H9 (cell line): Measurements from ENCODE around the gene RAC2. TPM values are rescaled to one million over a fixed set of nuclear protein-coding genes. Genes with fewer than 3 reads are reported as not detected.

Experiments used
- DNase-seq: peaks from one replicate; pipeline ENCODE4 v3.0.0-alpha.2; 2017
- H2AFZ ChIP-seq: one replicate; pipeline ENCODE4 v1.6.1; 2013; ENCODE audit warnings: mild to moderate bottlenecking, low read length, control low read depth, moderate library complexity
- H2AK5ac ChIP-seq: 2 replicates; pipeline ENCODE4 v1.6.1; 2013; ENCODE audit warnings: low read length, control low read depth, mixed read lengths; ENCODE audit not compliant: insufficient read length
- H2BK120ac ChIP-seq: one replicate; pipeline ENCODE4 v1.6.1; 2013; ENCODE audit warnings: low read depth, mild to moderate bottlenecking, low read length, control low read depth, inconsistent platforms; ENCODE audit not compliant: poor library complexity, severe bottlenecking
- H2BK12ac ChIP-seq: 2 replicates; pipeline ENCODE4 v1.6.1; 2013; ENCODE audit warnings: low read length, control low read depth, mixed read lengths, low read depth; ENCODE audit not compliant: insufficient read length
- H2BK15ac ChIP-seq: 2 replicates; pipeline ENCODE4 v1.6.1; 2013; ENCODE audit warnings: low read depth, low read length, control low read depth
- H2BK20ac ChIP-seq: one replicate; pipeline ENCODE4 v1.6.1; 2013; ENCODE audit warnings: low read depth, mild to moderate bottlenecking, low read length, control low read depth, inconsistent platforms; ENCODE audit not compliant: poor library complexity, severe bottlenecking
- H2BK5ac ChIP-seq: 2 replicates; pipeline ENCODE4 v1.6.1; 2013; ENCODE audit warnings: low read length, control low read depth, mixed read lengths; ENCODE audit not compliant: insufficient read length
- H3K14ac ChIP-seq: 2 replicates; pipeline ENCODE4 v1.6.1; 2013; ENCODE audit warnings: low read length, control low read depth; ENCODE audit not compliant: insufficient read depth
- H3K18ac ChIP-seq: 2 replicates; pipeline ENCODE4 v1.6.1; 2013; ENCODE audit warnings: low read depth, mild to moderate bottlenecking, mixed read lengths, low read length, control low read depth; ENCODE audit not compliant: insufficient read length
- H3K23ac ChIP-seq: 2 replicates; pipeline ENCODE4 v1.6.1; 2013; ENCODE audit warnings: low read length, control low read depth, mixed read lengths, low read depth; ENCODE audit not compliant: insufficient read length
- H3K23me2 ChIP-seq: 2 replicates; pipeline ENCODE4 v1.6.1; 2013; ENCODE audit warnings: low read depth, mild to moderate bottlenecking, mixed read lengths, low read length, control low read depth; ENCODE audit not compliant: insufficient read length, poor library complexity, severe bottlenecking
- H3K27ac ChIP-seq: 2 replicates; pipeline ENCODE4 v1.5.1; 2013; ENCODE audit warnings: low read length, control low read depth, mixed read lengths, low read depth; ENCODE audit not compliant: insufficient read length
- H3K27me3 ChIP-seq: 2 replicates; pipeline ENCODE4 v1.6.1; 2013; ENCODE audit warnings: low read length, control low read depth, inconsistent platforms; ENCODE audit not compliant: insufficient read depth
- H3K4ac ChIP-seq: 2 replicates; pipeline ENCODE4 v1.6.1; 2013; ENCODE audit warnings: low read depth, mild to moderate bottlenecking, control low read depth, inconsistent platforms, low read length, moderate library complexity
- H3K4me1 ChIP-seq: 2 replicates; pipeline ENCODE4 v1.6.1; 2013; ENCODE audit warnings: low read length, control low read depth, inconsistent platforms; ENCODE audit not compliant: insufficient read depth
- H3K4me2 ChIP-seq: 2 replicates; pipeline ENCODE4 v1.6.1; 2013; ENCODE audit warnings: low read length, control low read depth, mixed read lengths; ENCODE audit not compliant: insufficient read length, insufficient read depth
- H3K56ac ChIP-seq: 2 replicates; pipeline ENCODE4 v1.6.1; 2013; ENCODE audit warnings: low read depth, mild to moderate bottlenecking, mixed read lengths, low read length, control low read depth; ENCODE audit not compliant: insufficient read length
- H3K79me1 ChIP-seq: 2 replicates; pipeline ENCODE4 v1.6.1; 2013; ENCODE audit warnings: low read depth, mild to moderate bottlenecking, moderate library complexity, low read length, control low read depth, inconsistent platforms; ENCODE audit not compliant: insufficient read depth, poor library complexity, severe bottlenecking
- H3K79me2 ChIP-seq: 2 replicates; pipeline ENCODE4 v1.6.1; 2013; ENCODE audit warnings: low read length, control low read depth, inconsistent platforms; ENCODE audit not compliant: insufficient read depth
- H3K9ac ChIP-seq: 2 replicates; pipeline ENCODE4 v1.6.1; 2013; ENCODE audit warnings: low read length, control low read depth, mixed read lengths; ENCODE audit not compliant: insufficient read length; ENCODE audit errors: extremely low read depth
- H3K9me3 ChIP-seq: one replicate; pipeline ENCODE4 v1.6.1; 2013; ENCODE audit warnings: low read depth, low read length, inconsistent platforms; ENCODE audit not compliant: control insufficient read depth
- H3T11ph ChIP-seq: one replicate; pipeline ENCODE4 v1.6.1; 2013; ENCODE audit warnings: mild to moderate bottlenecking, low read length, control low read depth, inconsistent platforms
- H4K20me1 ChIP-seq: one replicate; pipeline ENCODE4 v1.6.1; 2013; ENCODE audit not compliant: control insufficient read depth, insufficient read length, insufficient read depth
- H4K5ac ChIP-seq: 2 replicates; pipeline ENCODE4 v1.6.1; 2013; ENCODE audit warnings: low read depth, mild to moderate bottlenecking, mixed read lengths, low read length, control low read depth; ENCODE audit not compliant: insufficient read length
- H4K8ac ChIP-seq: replicated peaks from 2 replicates; pipeline ENCODE4 v1.6.1; 2013; ENCODE audit warnings: low read length, control low read depth, mixed read lengths, low read depth; ENCODE audit not compliant: insufficient read length
- H4K91ac ChIP-seq: 2 replicates; pipeline ENCODE4 v1.6.1; 2013; ENCODE audit warnings: low read depth, mild to moderate bottlenecking, moderate library complexity, mixed read lengths, low read length, control low read depth; ENCODE audit not compliant: insufficient read length
- H3K27ac Mint-ChIP-seq, 3 experiments: 2 replicates in 2 of 3; 3 replicates in 1 of 3; pipeline ENCODE4 v1.8.0; 2020 to 2021; ENCODE audit warnings: mixed read lengths in 3 of 3, mild to moderate bottlenecking in 1 of 3, moderate library complexity in 1 of 3
- H3K27me3 Mint-ChIP-seq: 2 replicates; pipeline ENCODE4 v1.8.0; 2021; ENCODE audit warnings: low read depth, mild to moderate bottlenecking, moderate library complexity, mixed read lengths
- H3K36me3 Mint-ChIP-seq, 3 experiments: 2 replicates in 2 of 3; 3 replicates in 1 of 3; pipeline ENCODE4 v1.8.0; 2020 to 2021; ENCODE audit warnings: low read depth in 3 of 3, mixed read lengths in 3 of 3; ENCODE audit not compliant: insufficient read depth in 1 of 3
- H3K4me1 Mint-ChIP-seq, 2 experiments: 2 replicates each; pipeline ENCODE4 v1.8.0; 2020; ENCODE audit warnings: mixed read lengths in 2 of 2
- H3K4me3 Mint-ChIP-seq, 2 experiments: 2 replicates in 1 of 2; 3 replicates in 1 of 2; pipeline ENCODE4 v1.8.0; 2020 to 2021; ENCODE audit warnings: mild to moderate bottlenecking in 2 of 2, mixed read lengths in 2 of 2, moderate library complexity in 1 of 2
- H3K9me3 Mint-ChIP-seq, 2 experiments: 2 replicates in 1 of 2; 3 replicates in 1 of 2; pipeline ENCODE4 v1.8.0; 2020; ENCODE audit warnings: mild to moderate bottlenecking in 2 of 2, mixed read lengths in 2 of 2, moderate library complexity in 1 of 2
- WGBS: extraction: QIAGEN DNeasy Blood & Tissue Kit; methylation state at CpG from one replicate; pipeline ENCODE4 v1.1.7; 2013; ENCODE audit warnings: missing lambda C conversion rate, low lambda C conversion rate, mixed read lengths; ENCODE audit not compliant: insufficient read length; ENCODE audit errors: extremely low coverage; 5-methylcytosine and 5-hydroxymethylcytosine counted together
- total RNA-seq: library from RNA; stranded (reverse); gene quantifications from 2 replicates; pipeline ENCODE4 v1.2.1, GENCODE V29; 2021
- TF ChIP-seq, protein P1 (sequence below): fragments of 200-600 bp; sonication (generic); conservative IDR thresholded peaks from 3 replicates; pipeline ENCODE4 v1.8.0; 2021; ENCODE audit warnings: antibody characterized with exemption, mild to moderate bottlenecking

The RAC2 gene
- total RNA-seq, 1 experiment from 2014 or later: 2.8 TPM

DNA sequence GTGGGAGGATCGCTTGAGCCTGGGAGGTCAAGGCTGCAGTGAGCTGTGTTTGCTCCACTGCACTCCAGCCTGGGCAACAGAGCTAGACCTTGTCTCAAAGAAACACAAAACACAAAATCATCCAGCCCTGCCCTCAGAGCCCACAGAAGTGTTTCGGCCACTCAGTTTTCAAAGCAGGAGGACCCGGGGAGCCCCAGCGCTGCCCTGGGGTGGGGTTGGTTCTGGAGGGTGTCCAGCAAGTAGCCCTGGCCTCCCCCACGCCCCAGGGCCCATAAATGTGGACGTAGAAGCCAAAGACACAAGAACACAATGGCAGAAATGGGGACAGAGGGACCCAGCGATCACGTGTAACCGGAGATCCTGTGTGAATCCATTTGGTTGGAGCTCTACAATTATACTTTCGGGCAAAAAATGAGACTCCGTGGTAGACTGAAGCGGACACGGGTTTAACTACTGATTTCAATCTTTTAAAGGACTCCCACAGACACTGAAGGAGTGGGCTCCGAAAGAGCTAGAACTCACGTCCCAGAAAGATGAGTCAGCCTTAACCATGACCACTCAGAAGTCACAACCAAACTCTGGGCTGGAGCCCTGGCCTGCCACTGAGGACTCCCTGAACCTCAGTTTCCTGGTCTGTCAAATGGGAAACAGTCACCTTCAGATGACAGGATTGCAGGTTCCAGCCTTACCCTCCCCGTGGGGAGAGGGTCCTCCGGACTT lies 29.2 kb upstream of the RAC2 start:
- no peaks in the 10 kb centered on the region for H3K4me1 ChIP-seq
- no peak overlapping the region for H3K23ac ChIP-seq
- H4K20me1 ChIP-seq: no peaks in the 10 kb centered on the region
- H3K27me3 Mint-ChIP-seq: peaks cover 43% of the 10 kb centered on the region
- DNase-seq: no peak
- no peaks in the 10 kb centered on the region for H3K4me1 Mint-ChIP-seq
- H3K18ac ChIP-seq: no peak overlapping the region
- H3K4me2 ChIP-seq: no peak overlapping the region
- H3K9me3 ChIP-seq: no peaks in the 10 kb centered on the region
- no peaks in the 10 kb centered on the region for H3K79me2 ChIP-seq
- no peak overlapping the region for H3K9ac ChIP-seq
- H3K27me3 ChIP-seq: no peaks in the 10 kb centered on the region; the same call in 1 of the 2 replicates
- H3K79me1 ChIP-seq: no peaks in the 10 kb centered on the region
- no peak overlapping the region for H2BK120ac ChIP-seq
- WGBS: no CpG with 5 or more reads among the region's 17 CpGs
- no peak overlapping the region for H4K8ac ChIP-seq
- no peak overlapping the region for H3K27ac ChIP-seq
- H3K56ac ChIP-seq: no peak overlapping the region
- no peak overlapping the region for H2AK5ac ChIP-seq
- H3K27ac Mint-ChIP-seq: no peak overlapping the region
- no peak overlapping the region for H2BK15ac ChIP-seq
- no peak overlapping the region for H2BK5ac ChIP-seq
- H3T11ph ChIP-seq: no peak overlapping the region
- no peak overlapping the region for H3K14ac ChIP-seq
- H2BK20ac ChIP-seq: no peak overlapping the region
- H3K4me3 Mint-ChIP-seq: no peak overlapping the region
- H4K91ac ChIP-seq: no peak overlapping the region
- no peaks in the 10 kb centered on the region for H3K23me2 ChIP-seq
- TF ChIP-seq, protein P1, sequence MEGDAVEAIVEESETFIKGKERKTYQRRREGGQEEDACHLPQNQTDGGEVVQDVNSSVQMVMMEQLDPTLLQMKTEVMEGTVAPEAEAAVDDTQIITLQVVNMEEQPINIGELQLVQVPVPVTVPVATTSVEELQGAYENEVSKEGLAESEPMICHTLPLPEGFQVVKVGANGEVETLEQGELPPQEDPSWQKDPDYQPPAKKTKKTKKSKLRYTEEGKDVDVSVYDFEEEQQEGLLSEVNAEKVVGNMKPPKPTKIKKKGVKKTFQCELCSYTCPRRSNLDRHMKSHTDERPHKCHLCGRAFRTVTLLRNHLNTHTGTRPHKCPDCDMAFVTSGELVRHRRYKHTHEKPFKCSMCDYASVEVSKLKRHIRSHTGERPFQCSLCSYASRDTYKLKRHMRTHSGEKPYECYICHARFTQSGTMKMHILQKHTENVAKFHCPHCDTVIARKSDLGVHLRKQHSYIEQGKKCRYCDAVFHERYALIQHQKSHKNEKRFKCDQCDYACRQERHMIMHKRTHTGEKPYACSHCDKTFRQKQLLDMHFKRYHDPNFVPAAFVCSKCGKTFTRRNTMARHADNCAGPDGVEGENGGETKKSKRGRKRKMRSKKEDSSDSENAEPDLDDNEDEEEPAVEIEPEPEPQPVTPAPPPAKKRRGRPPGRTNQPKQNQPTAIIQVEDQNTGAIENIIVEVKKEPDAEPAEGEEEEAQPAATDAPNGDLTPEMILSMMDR: no peak
- H2BK12ac ChIP-seq: no peak overlapping the region
- no peaks in the 10 kb centered on the region for H3K36me3 Mint-ChIP-seq
- H3K9me3 Mint-ChIP-seq: no peaks in the 10 kb centered on the region; a peak in 1 of 5 replicates
- H3K4ac ChIP-seq: no peak overlapping the region
- H2AFZ ChIP-seq: no peak overlapping the region
- H4K5ac ChIP-seq: no peak overlapping the region
